Fibroblast of upper back skin (primary cell): ENCODE results near the gene STK11IP.
"Not testable (repeated sequence)": the region's sequence is repeated elsewhere in the genome, so short reads cannot be mapped to it uniquely, and the experiment has no call there.

ENCODE experiments used
- DNase-seq: peaks from one replicate; pipeline ENCODE4 v3.0.0-alpha.2; 2013

Gene STK11IP

GRCh38 chr2:219636941-219637841 lies 39.5 kb downstream of the STK11IP start:
- DNase-seq: no peak

- DNase-seq: no peak
These were observed 40.2 kb downstream of the STK11IP start for GRCh38 chr2:219637842-219638185.

- DNase-seq: no peak
These were observed 40.7 kb downstream of the STK11IP start for GRCh38 chr2:219638217-219638947.

- peak; percentile 70 for DNase-seq
These were observed 41.5 kb downstream of the STK11IP start for GRCh38 chr2:219638948-219639755.

GRCh38 chr2:219641390-219642068 lies 43.9 kb downstream of the STK11IP start:
- no peak for DNase-seq

GRCh38 chr2:219642069-219642454 lies 44.4 kb downstream of the STK11IP start:
- DNase-seq: no peak

- peak; percentile 94 for DNase-seq
These were observed 44.9 kb downstream of the STK11IP start for GRCh38 chr2:219642465-219643083.

- no peak for DNase-seq
These were observed 45.4 kb downstream of the STK11IP start for GRCh38 chr2:219643084-219643473.

- DNase-seq: no peak
These were observed 46.2 kb downstream of the STK11IP start for GRCh38 chr2:219643788-219644398.

GRCh38 chr2:219644801-219645480 lies 47.3 kb downstream of the STK11IP start:
- DNase-seq: no peak

GRCh38 chr2:219645631-219646527 lies 48.2 kb downstream of the STK11IP start:
- peak; percentile 88 for DNase-seq

- DNase-seq: no peak
These were observed 50.5 kb downstream of the STK11IP start for GRCh38 chr2:219648176-219648575.

- DNase-seq: no peak
These were observed 51.3 kb downstream of the STK11IP start for GRCh38 chr2:219648963-219649362.

- no peak for DNase-seq
These were observed 53.0 kb downstream of the STK11IP start for GRCh38 chr2:219650426-219651248.

- not testable (repeated sequence) for DNase-seq
These were observed 54.0 kb downstream of the STK11IP start for GRCh38 chr2:219651656-219652055.

- DNase-seq: no peak
These were observed 58.9 kb downstream of the STK11IP start for GRCh38 chr2:219656526-219656925.

- peak; percentile 59 for DNase-seq
These were observed 60.7 kb downstream of the STK11IP start for GRCh38 chr2:219658196-219658846.

GRCh38 chr2:219658874-219659273 lies 61.2 kb downstream of the STK11IP start:
- DNase-seq: no peak
